H1 (cell line): Measurements from ENCODE around the gene PDZD2. TPM values are rescaled to one million over a fixed set of nuclear protein-coding genes. Genes with fewer than 3 reads are reported as not detected.

Source experiments
- MAX ChIP-seq: IDR thresholded peaks from 2 replicates; pipeline ENCODE4 v1.6.1; 2012; ENCODE audit warnings: inconsistent platforms
- polyA plus RNA-seq, 7 experiments: library from polyadenylated mRNA; depleted of rRNA in 3 of 7; stranded (reverse) in 5 of 7; unstranded in 2 of 7; fragments of >200 nt in 5 of 7; fragments of 200-250 nt in 2 of 7; gene quantifications; 1 replicate in 5 of 7; 2 replicates in 1 of 7; 4 replicates in 1 of 7; pipeline versions ENCODE4 v1.2.1 to v1.2.3, GENCODE V29; 2011 to 2013; ENCODE audit warnings: missing spikeins in 2 of 7, mixed read lengths in 2 of 7
- total RNA-seq: library from RNA; stranded (reverse); fragmentation: NEBNext Ultra II Directional; extraction: Animal tissue kit (Norgen Biotek cat#: 25700); gene quantifications from 2 replicates; pipeline ENCODE4 v1.2.1, GENCODE V29; 2021

Gene PDZD2
- total and polyA plus RNA-seq, 2 of the 8 experiments (the other 6 are each of a cell fraction or from before 2014, with no cell fraction given) = 1.2 to 6.8 TPM

GRCh38 chr5:31931874-31932273, 292.9 kb downstream of the PDZD2 start (continued):
- no peak for TF ChIP-seq MAX
- TF ChIP-seq, all 59 proteins: peak for 0
